OCI-LY3 (cell line): ENCODE results near the gene MTHFR.

ENCODE experiments used
- EZH2phosphoT487 ChIP-seq: fragments of 200-600 bp; shearing (Covaris generic); IDR thresholded peaks from 2 replicates; pipeline ENCODE4 v1.6.1; 2018; ENCODE audit warnings: antibody characterized with exemption, mixed run types, low read depth
- TF ChIP-seq, protein P1 (sequence below): fragments of 200-600, 300-600 bp; sonication (generic); IDR thresholded peaks from 2 replicates; pipeline ENCODE4 v1.5.1; 2014; ENCODE audit warnings: antibody characterized with exemption, low read length, low read depth

GRCh38 chr1:11753555-11754208, 52.1 kb downstream of the MTHFR start:
- TF ChIP-seq, protein P1, sequence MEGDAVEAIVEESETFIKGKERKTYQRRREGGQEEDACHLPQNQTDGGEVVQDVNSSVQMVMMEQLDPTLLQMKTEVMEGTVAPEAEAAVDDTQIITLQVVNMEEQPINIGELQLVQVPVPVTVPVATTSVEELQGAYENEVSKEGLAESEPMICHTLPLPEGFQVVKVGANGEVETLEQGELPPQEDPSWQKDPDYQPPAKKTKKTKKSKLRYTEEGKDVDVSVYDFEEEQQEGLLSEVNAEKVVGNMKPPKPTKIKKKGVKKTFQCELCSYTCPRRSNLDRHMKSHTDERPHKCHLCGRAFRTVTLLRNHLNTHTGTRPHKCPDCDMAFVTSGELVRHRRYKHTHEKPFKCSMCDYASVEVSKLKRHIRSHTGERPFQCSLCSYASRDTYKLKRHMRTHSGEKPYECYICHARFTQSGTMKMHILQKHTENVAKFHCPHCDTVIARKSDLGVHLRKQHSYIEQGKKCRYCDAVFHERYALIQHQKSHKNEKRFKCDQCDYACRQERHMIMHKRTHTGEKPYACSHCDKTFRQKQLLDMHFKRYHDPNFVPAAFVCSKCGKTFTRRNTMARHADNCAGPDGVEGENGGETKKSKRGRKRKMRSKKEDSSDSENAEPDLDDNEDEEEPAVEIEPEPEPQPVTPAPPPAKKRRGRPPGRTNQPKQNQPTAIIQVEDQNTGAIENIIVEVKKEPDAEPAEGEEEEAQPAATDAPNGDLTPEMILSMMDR: no peak
- no peak for TF ChIP-seq EZH2phosphoT487
